Islet precursor cell (in vitro differentiated cells): ENCODE results near the gene RNF115.
A peak's percentile ranks its signal among the peaks of the same experiment; 100 is the strongest.
"Not testable (repeated sequence)": the region's sequence is repeated elsewhere in the genome, so short reads cannot be mapped to it uniquely, and the experiment has no call there.

Experiments
- DNase-seq: peaks from one replicate; pipeline ENCODE4 v3.0.0-alpha.2; 2018

Gene RNF115

DNA sequence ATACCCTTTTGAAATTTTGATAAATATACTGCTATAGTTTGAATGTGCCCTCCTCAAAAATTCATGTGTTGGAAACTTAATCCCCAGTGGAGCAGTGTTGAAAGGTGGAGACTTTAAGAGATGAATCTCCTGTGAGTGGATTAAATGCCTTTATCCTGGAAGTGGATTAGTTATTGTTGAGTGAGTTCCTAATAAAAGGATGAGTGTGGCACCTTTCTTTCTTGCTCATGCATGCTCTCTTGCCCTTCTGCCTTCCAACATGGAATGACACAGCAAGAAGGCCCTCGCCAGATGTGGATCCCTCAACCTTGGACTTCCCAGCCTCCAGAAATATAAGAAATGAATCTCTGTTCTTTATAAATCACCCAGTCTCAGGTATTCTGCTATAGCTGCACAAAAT lies 52.8 kb downstream of the RNF115 start:
- DNase-seq, result no peak

DNA sequence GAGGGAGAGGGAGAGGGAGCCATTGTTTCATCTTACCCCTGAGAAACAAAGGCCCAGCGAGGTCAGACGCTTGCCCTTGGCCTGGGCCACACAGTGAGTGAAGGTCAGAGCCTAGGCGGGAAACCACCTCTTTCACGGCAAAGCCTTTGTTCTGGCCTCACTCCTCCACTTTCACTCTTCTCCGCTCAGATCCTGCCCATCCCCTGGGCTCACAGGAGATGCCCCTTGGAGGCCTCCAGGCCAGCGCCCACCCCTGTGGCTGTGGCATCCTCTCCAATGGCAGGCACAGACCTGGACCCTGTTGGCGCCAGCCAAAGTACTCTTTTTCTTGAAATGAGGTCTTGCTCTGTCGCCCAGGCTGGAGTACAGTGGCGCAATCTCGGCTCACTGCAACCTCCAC lies 55.9 kb downstream of the RNF115 start:
- DNase-seq, result not testable (repeated sequence)

- DNase-seq, result not testable (repeated sequence)
These were observed 57.0 kb downstream of the RNF115 start for GRCh38 chr1:145766926-145767325.

- not testable (repeated sequence) for DNase-seq
These were observed 58.1 kb downstream of the RNF115 start for GRCh38 chr1:145765585-145766360.

DNA sequence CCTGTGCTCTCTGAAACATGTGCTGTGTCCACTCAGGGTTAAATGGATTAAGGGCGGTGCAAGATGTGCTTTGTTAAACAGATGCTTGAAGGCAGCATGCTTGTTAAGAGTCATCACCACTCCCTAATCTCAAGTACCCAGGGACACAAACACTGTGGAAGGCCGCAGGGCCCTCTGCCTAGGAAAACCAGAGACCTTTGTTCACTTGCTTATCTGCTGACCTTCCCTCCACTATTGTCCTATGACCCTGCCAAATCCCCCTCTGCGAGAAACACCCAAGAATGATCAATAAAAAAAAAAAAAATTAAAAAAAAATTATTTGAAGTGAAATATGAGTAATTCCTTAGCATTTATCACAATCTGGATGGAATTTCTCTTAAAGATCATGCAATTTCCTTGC lies 58.8 kb downstream of the RNF115 start:
- not testable (repeated sequence) for DNase-seq

- DNase-seq, result not testable (repeated sequence)
These were observed 59.5 kb downstream of the RNF115 start for GRCh38 chr1:145764231-145764940.

DNA sequence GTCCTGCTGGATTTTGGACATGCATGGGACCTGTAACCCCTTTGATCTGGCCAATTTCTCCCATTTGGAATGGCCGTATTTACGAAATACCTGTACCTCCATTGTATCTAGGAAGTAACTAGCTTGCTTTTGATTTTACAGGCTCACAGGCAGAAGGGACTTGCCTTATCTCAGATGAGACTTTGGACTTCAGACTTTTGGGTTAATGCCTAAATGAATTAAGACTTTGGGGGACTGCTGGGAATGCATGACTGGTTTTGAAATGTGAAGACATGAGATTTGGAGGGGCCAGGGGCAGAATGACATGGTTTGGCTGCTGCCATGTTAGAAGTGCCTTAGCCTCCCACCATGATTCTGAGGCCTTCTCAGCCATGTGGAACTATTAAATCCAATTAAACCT lies 61.9 kb downstream of the RNF115 start:
- not testable (repeated sequence) for DNase-seq

DNA sequence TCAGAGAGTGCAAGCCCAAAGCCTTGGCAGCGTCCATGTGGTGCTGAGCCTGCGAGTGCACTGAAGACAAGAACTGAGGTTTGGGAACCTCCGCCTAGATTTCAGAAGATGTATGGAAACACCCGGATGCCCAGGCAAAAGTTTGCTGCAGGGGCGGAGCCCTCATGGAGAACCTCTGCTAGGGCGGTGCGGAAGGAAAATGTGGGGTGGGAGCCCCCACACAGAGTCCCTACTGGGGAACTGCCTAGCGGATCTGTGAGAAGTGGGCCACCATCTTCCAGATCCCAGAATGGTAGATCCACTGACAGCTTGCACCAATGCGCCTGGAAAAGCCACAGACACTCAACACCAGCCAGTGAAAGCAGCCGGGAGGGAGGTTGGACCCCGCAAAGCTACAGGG lies 62.4 kb downstream of the RNF115 start:
- not testable (repeated sequence) for DNase-seq

- DNase-seq, result not testable (repeated sequence)
These were observed 63.4 kb downstream of the RNF115 start for GRCh38 chr1:145760395-145760949.

GRCh38 chr1:145759721-145760120 lies 64.2 kb downstream of the RNF115 start:
- DNase-seq, result no peak

DNA sequence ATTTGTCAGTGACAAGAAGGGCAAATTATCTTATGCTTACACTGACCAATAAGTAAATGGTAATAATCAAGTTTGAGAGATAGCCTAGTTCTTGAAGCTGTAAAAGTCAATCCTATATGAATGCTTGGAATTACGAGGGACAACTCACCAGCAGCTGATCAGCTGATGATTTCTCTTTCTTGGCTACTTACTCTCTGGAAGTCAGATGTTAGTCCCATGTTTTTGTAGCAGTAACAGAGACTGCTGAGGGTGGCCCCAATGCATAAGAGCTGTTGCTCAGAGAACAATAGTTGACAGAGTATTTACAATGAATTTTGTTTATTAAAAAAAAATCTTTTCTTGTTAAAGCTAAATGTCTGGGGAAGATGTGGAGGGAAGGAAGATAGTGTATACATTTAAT lies 65.3 kb downstream of the RNF115 start:
- DNase-seq, result no peak

DNA sequence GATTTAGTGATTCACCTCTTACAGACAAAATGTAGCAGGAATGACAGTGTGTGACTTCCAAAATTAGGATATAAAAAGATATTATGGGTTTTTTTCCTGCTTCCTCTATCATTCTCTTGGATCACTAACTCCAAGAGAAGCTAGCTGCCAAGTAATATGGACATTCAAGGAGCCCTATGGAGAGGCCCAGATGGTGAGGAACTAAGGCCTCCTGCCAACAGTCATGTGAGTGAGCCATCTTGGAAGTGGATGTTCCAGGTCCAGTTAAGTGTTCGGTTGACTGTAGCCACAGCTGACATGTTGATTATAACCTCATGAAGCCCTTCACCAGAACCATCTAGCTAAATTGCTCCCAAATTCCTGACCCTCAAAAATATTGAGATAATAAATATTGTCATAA lies 65.8 kb downstream of the RNF115 start:
- DNase-seq, result no peak

DNA sequence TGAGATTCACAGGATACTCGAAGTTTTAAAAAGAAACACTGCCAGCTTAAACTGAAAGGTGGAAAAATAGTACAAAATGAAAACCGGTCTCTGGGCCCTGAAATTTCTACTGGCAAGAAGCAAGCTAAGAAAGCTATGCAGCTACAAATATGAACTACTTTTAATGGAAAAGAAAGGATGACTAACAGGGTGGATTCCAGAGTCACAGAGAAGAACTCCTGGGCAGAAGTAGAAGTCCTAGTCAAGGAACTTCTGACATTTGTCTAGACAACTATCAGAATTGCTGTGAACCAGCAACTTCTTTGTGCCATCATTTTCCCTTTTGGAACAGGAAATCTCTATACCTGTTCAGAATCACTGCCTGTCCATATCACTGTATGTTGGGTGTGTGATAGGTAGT lies 66.5 kb downstream of the RNF115 start:
- no peak for DNase-seq

GRCh38 chr1:145751491-145752037 lies 72.3 kb downstream of the RNF115 start:
- no peak for DNase-seq

DNA sequence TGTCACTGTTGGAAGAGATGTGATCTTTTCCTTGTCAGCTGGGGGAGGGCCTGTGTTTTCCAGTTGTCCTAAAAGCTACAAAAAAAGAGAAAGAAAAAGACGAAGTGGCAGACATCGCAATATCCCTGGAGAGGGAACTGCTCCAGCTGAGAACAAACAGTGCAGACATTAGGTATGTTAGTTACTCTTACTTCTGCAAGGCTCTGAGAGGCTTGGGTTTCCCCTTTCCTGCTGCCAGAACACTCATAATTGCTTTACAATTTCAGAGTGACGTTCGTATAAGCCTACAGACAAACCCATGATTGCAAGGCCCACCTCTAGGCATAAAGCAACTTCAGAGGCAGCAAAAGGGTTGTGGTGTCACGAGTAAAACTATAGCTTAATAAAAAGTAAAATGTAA lies 73.5 kb downstream of the RNF115 start:
- no peak for DNase-seq

- DNase-seq, result no peak
These were observed 76.3 kb downstream of the RNF115 start for GRCh38 chr1:145747398-145748247.

DNA sequence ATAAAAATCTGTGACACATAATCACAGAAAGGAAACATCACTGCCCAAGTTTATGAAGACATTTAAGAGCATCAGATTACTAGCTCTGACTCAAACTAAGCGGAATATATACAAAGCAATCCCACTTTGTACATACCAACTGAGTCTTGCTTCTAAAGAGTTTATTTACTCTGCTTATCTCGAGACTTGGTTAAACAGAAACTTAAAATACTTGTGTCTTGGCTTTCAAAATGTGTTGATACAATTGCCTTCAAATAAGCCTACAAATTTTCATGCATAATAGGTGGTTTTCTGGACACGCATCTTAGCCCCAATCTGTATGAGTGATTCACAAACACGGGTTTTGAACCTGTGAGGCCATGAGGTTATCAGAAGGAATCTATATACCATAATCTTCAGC lies 83.6 kb downstream of the RNF115 start:
- DNase-seq, result no peak

GRCh38 chr1:145736191-145736590 lies 87.7 kb downstream of the RNF115 start:
- DNase-seq, result no peak

DNA sequence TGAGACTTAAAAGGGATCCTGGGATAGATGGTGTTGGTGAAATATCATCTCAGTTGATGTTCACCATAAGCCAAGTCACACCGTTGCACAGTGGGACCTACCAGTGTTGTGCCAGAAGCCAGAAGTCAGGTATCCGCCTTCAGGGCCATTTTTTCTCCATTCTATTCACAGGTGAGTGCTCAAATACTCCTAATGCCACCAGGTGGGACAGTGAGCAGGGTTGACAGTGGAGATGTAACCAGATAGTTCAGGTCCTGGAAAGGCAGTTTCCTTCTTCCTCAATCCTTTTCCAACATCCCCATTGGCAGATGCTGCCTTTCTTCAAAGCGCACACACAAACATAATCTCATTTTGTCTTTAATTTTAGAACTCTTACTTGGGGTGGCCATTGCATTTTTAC lies 93.0 kb downstream of the RNF115 start:
- DNase-seq, result peak; percentile 57

GRCh38 chr1:145730467-145730866 lies 93.4 kb downstream of the RNF115 start:
- DNase-seq, result peak; percentile 30

DNA sequence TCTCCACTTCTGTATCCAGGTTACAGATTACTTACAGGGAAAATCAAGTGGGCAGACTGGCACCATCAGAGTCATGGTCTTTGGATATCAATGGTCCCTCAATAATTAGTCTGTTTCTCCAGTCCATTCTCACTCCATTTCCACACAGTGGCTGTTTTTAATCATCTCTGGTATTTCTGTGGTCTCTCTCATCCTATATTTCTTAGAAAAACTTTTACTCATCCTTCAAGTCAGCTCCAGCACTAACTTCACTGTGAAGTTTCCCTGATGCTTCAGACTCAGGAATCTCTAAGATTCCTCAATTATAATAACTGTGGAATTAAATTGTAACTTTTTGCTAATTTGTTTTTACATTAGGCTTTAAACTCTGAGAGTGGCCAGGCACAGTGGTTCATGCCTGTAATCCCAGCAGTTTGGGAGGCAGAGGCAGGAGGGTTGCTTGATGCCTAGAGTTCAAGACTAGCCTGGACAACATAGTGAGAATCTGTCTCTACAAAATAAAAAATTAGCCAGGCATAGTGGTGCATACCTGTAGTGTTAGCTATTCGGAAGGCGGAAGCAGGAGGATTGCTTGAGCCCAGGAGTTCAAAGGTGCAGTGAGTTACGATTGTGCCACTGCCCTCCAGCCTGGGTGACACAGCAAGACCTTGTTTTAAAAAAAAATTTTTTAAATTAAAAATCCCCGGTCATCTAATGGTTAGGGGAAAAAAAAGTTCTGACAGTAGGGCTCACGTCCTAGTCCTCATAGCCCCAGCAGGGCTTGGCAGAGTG lies 94.0 kb downstream of the RNF115 start:
- DNase-seq, result peak; percentile 12

DNA sequence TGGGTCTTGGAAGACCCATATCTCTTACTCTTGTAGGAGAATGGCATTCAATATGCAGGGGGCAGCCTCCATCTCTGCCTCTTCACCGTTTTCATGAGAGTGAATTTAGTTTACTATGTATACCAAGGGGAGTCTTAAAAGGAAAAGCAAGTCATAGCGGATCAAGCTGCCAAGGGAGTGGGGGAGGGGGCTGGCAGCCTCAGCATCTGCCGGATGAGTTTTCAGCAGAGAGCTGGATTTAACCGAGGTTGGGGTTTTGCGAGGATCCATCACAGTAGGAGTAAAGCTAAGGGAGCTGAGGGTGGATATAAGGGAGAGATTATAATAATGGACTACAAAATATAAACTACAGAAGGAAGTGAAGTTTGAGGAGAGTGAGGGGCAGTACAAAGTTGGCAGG lies 94.7 kb downstream of the RNF115 start:
- peak; percentile 25 for DNase-seq
